Fibroblast of the aortic adventitia (primary cell): ENCODE data around the gene TUG1. TPM values are rescaled to one million over a fixed set of nuclear protein-coding genes. Genes with fewer than 3 reads are reported as not detected.

Experiments used
- DNase-seq: peaks from one replicate; pipeline ENCODE4 v3.0.0-alpha.2; 2010; ENCODE audit warnings: low read depth
- H3K4me3 ChIP-seq: 2 replicates; pipeline ENCODE4 v1.5.1; 2011; ENCODE audit warnings: low read depth, mild to moderate bottlenecking, control low read depth, low read length, moderate library complexity
- CTCF ChIP-seq: IDR thresholded peaks from 2 replicates; pipeline ENCODE4 v1.5.1; 2011; ENCODE audit warnings: mild to moderate bottlenecking, low read length, control low read depth, inconsistent platforms; ENCODE audit not compliant: insufficient read depth
- total RNA-seq: library from RNA; depleted of rRNA; stranded (reverse); fragments of >200 nt; gene quantifications from 2 replicates; pipeline ENCODE4 v1.2.3, GENCODE V29; 2012; ENCODE audit warnings: low replicate concordance

The TUG1 gene
- total RNA-seq, 1 donor, result 88.2 TPM

- DNase-seq, result no peak
- TF ChIP-seq CTCF, result no peak
- H3K4me3 ChIP-seq, result no peak overlapping the region
Measured at GRCh38 chr22:30925667-30926066, 43.4 kb upstream of the TUG1 start.

GRCh38 chr22:30926706-30927105 lies 42.4 kb upstream of the TUG1 start:
- no peak for TF ChIP-seq CTCF
- no peak for DNase-seq

GRCh38 chr22:30927806-30928205 lies 41.3 kb upstream of the TUG1 start:
- TF ChIP-seq CTCF, result no peak
- no peak overlapping the region for H3K4me3 ChIP-seq
- DNase-seq, result no peak

More at GRCh38 chr22:30926706-30927105, 42.4 kb upstream of the TUG1 start:
- H3K4me3 ChIP-seq, result no peak overlapping the region

- no peak for TF ChIP-seq CTCF
- no peak overlapping the region for H3K4me3 ChIP-seq
- no peak for DNase-seq
Measured at GRCh38 chr22:30928401-30928800, 40.7 kb upstream of the TUG1 start.

GRCh38 chr22:30930228-30930627 lies 38.8 kb upstream of the TUG1 start:
- no peak for TF ChIP-seq CTCF
- DNase-seq, result no peak
- no peak overlapping the region for H3K4me3 ChIP-seq

GRCh38 chr22:30931541-30932300 lies 37.3 kb upstream of the TUG1 start:
- TF ChIP-seq CTCF, result no peak
- no peak for DNase-seq
- no peak overlapping the region for H3K4me3 ChIP-seq

GRCh38 chr22:30932661-30933060 lies 36.4 kb upstream of the TUG1 start:
- TF ChIP-seq CTCF, result no peak
- H3K4me3 ChIP-seq, result no peak overlapping the region
- no peak for DNase-seq
